GM23338 (cell line): ENCODE measurements around the gene ZBTB5. TPM values are rescaled to one million over a fixed set of nuclear protein-coding genes. Genes with fewer than 3 reads are reported as not detected.
A peak's percentile ranks its signal among the peaks of the same experiment; 100 is the strongest.

Experiments
- ATAC-seq: fragments of 200-7000 bp; cut with Tn5 transposase; 3 replicates; pipeline ENCODE4 v1.9.1; 2020
- DNase-seq: peaks from one replicate; pipeline ENCODE4 v3.0.0-alpha.2; 2015; ENCODE audit warnings: low spot score
- H2AFZ ChIP-seq: fragments of 200-600 bp; sonication (generic); 2 replicates; pipeline ENCODE4 v1.8.0; 2016; ENCODE audit warnings: antibody characterized with exemption, mild to moderate bottlenecking, moderate library complexity
- H3F3A ChIP-seq: fragments of 200-600 bp; sonication (generic); replicated peaks from 2 replicates; pipeline ENCODE4 v1.8.0; 2017; ENCODE audit warnings: antibody characterized with exemption, mixed run types, low read depth
- H3K27ac ChIP-seq: fragments of 200-600 bp; sonication (generic); 2 replicates; pipeline ENCODE4 v1.6.1; 2016; ENCODE audit warnings: low read depth
- H3K27me3 ChIP-seq: fragments of 200-600 bp; sonication (generic); 2 replicates; pipeline ENCODE4 v1.8.0; 2016; ENCODE audit warnings: mild to moderate bottlenecking, mixed run types, moderate library complexity; ENCODE audit not compliant: insufficient read depth
- H3K36me3 ChIP-seq: fragments of 200-600 bp; sonication (generic); 2 replicates; pipeline ENCODE4 v1.8.0; 2016; ENCODE audit warnings: mild to moderate bottlenecking; ENCODE audit not compliant: insufficient read depth
- H3K4me1 ChIP-seq: fragments of 200-600 bp; sonication (generic); 2 replicates; pipeline ENCODE4 v1.8.0; 2016; ENCODE audit warnings: mild to moderate bottlenecking, moderate library complexity; ENCODE audit not compliant: insufficient read depth
- H3K4me2 ChIP-seq: fragments of 200-600 bp; sonication (generic); 2 replicates; pipeline ENCODE4 v1.7.1; 2017; ENCODE audit warnings: mixed run types
- H3K4me3 ChIP-seq: fragments of 200-600 bp; sonication (generic); 2 replicates; pipeline ENCODE4 v1.6.1; 2016; ENCODE audit warnings: mixed run types
- H3K79me2 ChIP-seq: fragments of 200-600 bp; sonication (generic); replicated peaks from 2 replicates; pipeline ENCODE4 v1.8.0; 2017; ENCODE audit warnings: mild to moderate bottlenecking; ENCODE audit not compliant: insufficient read depth
- H3K9me2 ChIP-seq: fragments of 200-600 bp; sonication (generic); 2 replicates; pipeline ENCODE4 v1.8.0; 2017; ENCODE audit not compliant: insufficient read depth
- H4K20me1 ChIP-seq: fragments of 200-600 bp; sonication (generic); replicated peaks from 2 replicates; pipeline ENCODE4 v1.8.0; 2017; ENCODE audit warnings: mild to moderate bottlenecking; ENCODE audit not compliant: insufficient read depth
- H3K27ac Mint-ChIP-seq: 2 replicates; pipeline ENCODE4 v1.8.0; 2020; ENCODE audit warnings: inconsistent platforms, mild to moderate bottlenecking, moderate library complexity, mixed read lengths
- H3K27me3 Mint-ChIP-seq: 3 replicates; pipeline ENCODE4 v1.8.0; 2022; ENCODE audit warnings: low read depth, mild to moderate bottlenecking, moderate library complexity, mixed read lengths, inconsistent platforms; ENCODE audit not compliant: insufficient read depth, poor library complexity
- H3K36me3 Mint-ChIP-seq: 3 replicates; pipeline ENCODE4 v1.8.0; 2021; ENCODE audit warnings: low read depth, mild to moderate bottlenecking, inconsistent platforms, moderate library complexity, mixed read lengths
- H3K4me1 Mint-ChIP-seq: 3 replicates; pipeline ENCODE4 v1.8.0; 2020; ENCODE audit warnings: mild to moderate bottlenecking, inconsistent platforms, mixed read lengths
- H3K4me3 Mint-ChIP-seq: 3 replicates; pipeline ENCODE4 v1.8.0; 2021; ENCODE audit warnings: moderate library complexity, mild to moderate bottlenecking, inconsistent platforms, mixed read lengths
- H3K9me3 Mint-ChIP-seq: 3 replicates; pipeline ENCODE4 v1.8.0; 2020; ENCODE audit warnings: moderate library complexity, mild to moderate bottlenecking, inconsistent platforms, mixed read lengths
- CREB1 ChIP-seq: fragments of 250-450 bp; sonication (Bioruptor Pico); IDR thresholded peaks from 2 replicates; pipeline ENCODE4 v1.5.0; 2020; ENCODE audit warnings: low read depth, mild to moderate bottlenecking, moderate library complexity
- CTCF ChIP-seq, 2 experiments: fragments of 200-600 bp in 1 of 2; sonication (generic) in 1 of 2; conservative IDR thresholded peaks; 2 replicates each; pipeline versions ENCODE4 v1.5.1 to v1.6.1; 2016 to 2017; ENCODE audit warnings: antibody characterized with exemption in 2 of 2, low read depth in 2 of 2, mild to moderate bottlenecking in 2 of 2, moderate library complexity in 1 of 2
- EZH2 ChIP-seq: fragments of 200-600 bp; sonication (generic); IDR thresholded peaks from one replicate; pipeline ENCODE4 v1.8.0; 2017; ENCODE audit warnings: antibody characterized with exemption, mild to moderate bottlenecking, low read depth; ENCODE audit not compliant: unreplicated experiment
- EZH2phosphoT487 ChIP-seq: fragments of 200-600 bp; sonication (generic); IDR thresholded peaks from one replicate; pipeline ENCODE4 v1.8.1; 2018; ENCODE audit warnings: antibody characterized with exemption; ENCODE audit not compliant: unreplicated experiment
- JUNB ChIP-seq: IDR thresholded peaks from one replicate; pipeline ENCODE4 v1.6.1; 2016; ENCODE audit warnings: antibody characterized with exemption; ENCODE audit not compliant: unreplicated experiment
- NANOG ChIP-seq: IDR thresholded peaks from 2 replicates; pipeline ENCODE4 v1.6.1; 2016; ENCODE audit warnings: antibody characterized with exemption, borderline replicate concordance
- REST ChIP-seq: IDR thresholded peaks from one replicate; pipeline ENCODE4 v1.6.1; 2018; ENCODE audit warnings: antibody characterized with exemption; ENCODE audit not compliant: unreplicated experiment
- STAT1 ChIP-seq: IDR thresholded peaks from one replicate; pipeline ENCODE4 v1.6.1; 2016; ENCODE audit warnings: antibody characterized with exemption; ENCODE audit not compliant: unreplicated experiment
- ZNF114 ChIP-seq: fragments of 250-450 bp; sonication (Bioruptor Pico); IDR thresholded peaks from 2 replicates; pipeline ENCODE4 v1.5.0; 2020; ENCODE audit warnings: mild to moderate bottlenecking, moderate library complexity
- ZNF462 ChIP-seq: fragments of 250-450 bp; sonication (Bioruptor Pico); IDR thresholded peaks from 2 replicates; pipeline ENCODE4 v1.5.0; 2020; ENCODE audit warnings: mild to moderate bottlenecking, moderate library complexity
- polyA plus RNA-seq: library from polyadenylated mRNA; unstranded; fragments of >200 nt; fragmentation: Nextera tagmentation; extraction: Ambion mirVana; gene quantifications from 2 replicates; pipeline ENCODE4 v1.2.1, GENCODE V29; 2016
- total RNA-seq: library from RNA; depleted of rRNA; stranded (reverse); fragments of >200 nt; shearing (Covaris generic); gene quantifications from 2 replicates; pipeline ENCODE4 v1.2.3, GENCODE V29; 2014

ZBTB5 gene
- total and polyA plus RNA-seq, 2 experiments from 2014 or later: 2.8 to 19.5 TPM

- H3K27ac ChIP-seq: 0 out of 2 replicates have a peak overlapping the region, but pooled peaks have one; percentile 19
- peaks cover 16% of the 10 kb centered on the region for H4K20me1 ChIP-seq
These were observed 44.3 kb upstream of the ZBTB5 start for GRCh38 chr9:37509536-37509935.

More at GRCh38 chr9:37509536-37509935, 44.3 kb upstream of the ZBTB5 start:
- Mint-ChIP-seq H3K4me3 (no peak overlapping the region), H3K9me3 (no peaks in the 10 kb centered on the region), H3K27me3 (peaks cover 10% of the 10 kb centered on the region), H3K27ac (no peak overlapping the region), H3K4me1 (no peaks in the 10 kb centered on the region; the same call in 2 of the 3 replicates), H3K36me3 (peaks cover 7% of the 10 kb centered on the region; the same call in 1 of the 3 replicates)
- TF ChIP-seq NANOG (no peak), CREB1 (CRISPR knock-in tag) (no peak), JUNB (no peak), REST (no peak), EZH2phosphoT487 (no peak), EZH2 (no peak), ZNF114 (CRISPR knock-in tag) (no peak), CTCF (conservative IDR thresholded peaks at IDR 0.05; ENCODE audit: low read depth in 2 of 2) (no peak), ZNF462 (CRISPR knock-in tag) (no peak), STAT1 (no peak)
- ATAC-seq (no peak), DNase-seq (no peak)
- H3K27me3 ChIP-seq: no peaks in the 10 kb centered on the region
- H3F3A ChIP-seq: no peaks in the 10 kb centered on the region
- no peak overlapping the region for H2AFZ ChIP-seq
- H3K9me2 ChIP-seq: no peaks in the 10 kb centered on the region
- H3K4me1 ChIP-seq: no peaks in the 10 kb centered on the region
- no peaks in the 10 kb centered on the region for H3K79me2 ChIP-seq
- H3K4me2 ChIP-seq: no peak overlapping the region
- 0 out of 2 replicates have a peak, but pooled peaks cover 9% of the 10 kb centered on the region for H3K36me3 ChIP-seq
- H3K4me3 ChIP-seq: no peak overlapping the region
